Middle frontal gyrus (tissue), 1 donor: Measurements from ENCODE around the gene OR8B12.
"Not testable (repeated sequence)": the region's sequence is repeated elsewhere in the genome, so short reads cannot be mapped to it uniquely, and the experiment has no call there.

Source experiments
- DNase-seq: peaks from one replicate; pipeline ENCODE4 v3.0.0-alpha.2; 2015; ENCODE audit warnings: low spot score; ENCODE audit errors: extremely low spot score

OR8B12 gene

DNA sequence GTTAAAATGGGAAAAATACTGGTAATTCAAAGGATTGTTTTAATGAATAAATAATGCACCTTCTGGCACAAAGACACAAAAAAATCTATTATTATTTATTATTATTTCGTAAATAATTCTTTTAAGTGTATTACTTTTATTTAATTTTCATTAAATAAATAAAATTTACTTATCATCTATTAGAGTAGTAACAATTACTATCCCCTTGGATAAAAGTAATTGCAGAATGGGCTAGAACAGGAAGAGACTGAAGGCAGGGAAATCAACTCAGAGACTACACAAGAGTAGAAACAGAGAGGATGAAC is 23.0 kb downstream of the OR8B12 start:
- no peak for DNase-seq

DNA sequence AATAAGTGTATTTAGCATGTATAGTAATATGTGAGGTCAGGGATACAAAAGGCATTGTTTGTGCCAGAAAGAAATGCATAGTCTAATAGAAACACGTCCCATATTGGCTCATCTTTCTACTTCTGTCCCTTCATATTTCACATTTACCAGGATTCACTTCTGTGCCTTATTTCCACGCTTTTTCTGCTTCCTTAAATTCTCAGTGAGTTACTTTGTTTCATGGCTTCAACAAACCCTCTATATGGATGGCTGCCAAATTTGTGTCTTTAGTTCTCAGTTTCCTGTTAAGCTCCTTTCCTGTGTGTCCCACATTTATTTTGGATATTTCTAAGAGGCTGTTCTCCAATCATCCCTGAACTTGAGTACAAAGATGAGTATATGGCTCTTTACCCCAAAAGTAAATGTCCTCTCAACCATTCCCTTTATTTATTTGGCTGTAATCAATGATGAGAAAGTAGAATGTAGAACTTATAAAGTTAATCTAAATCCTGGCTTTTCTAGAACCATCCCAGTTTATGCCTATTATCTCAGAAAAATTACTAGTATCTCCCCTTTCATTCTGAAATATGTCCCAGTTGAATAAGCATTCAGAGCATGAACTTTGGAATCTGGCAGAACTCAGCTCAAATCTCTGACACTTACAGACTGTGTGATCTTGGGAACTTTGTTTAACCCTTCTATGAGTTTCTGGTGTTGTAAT is 23.5 kb downstream of the OR8B12 start:
- no peak for DNase-seq

DNA sequence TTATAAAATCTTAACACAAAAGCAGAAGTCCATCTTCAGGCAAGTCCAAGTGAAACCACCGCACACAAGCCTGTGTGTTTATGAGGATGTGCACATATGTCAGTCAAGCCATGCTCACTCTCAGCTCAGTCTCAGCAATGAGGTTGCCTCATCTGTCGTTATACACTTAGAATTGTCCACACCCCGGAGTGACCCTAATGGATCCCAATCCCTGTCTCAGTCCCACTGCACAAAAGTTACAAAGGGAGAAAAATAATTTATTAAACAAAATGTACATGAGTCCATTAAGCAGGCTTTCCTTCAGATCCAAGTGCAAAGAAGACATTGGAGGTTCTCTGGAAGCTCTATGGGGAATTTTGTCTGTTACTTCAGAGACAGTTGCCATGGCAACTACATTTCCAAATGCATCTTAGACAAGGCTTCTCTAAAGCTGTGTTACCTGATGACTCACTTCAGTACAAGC is 24.4 kb downstream of the OR8B12 start:
- DNase-seq, result peak; percentile 74

DNA sequence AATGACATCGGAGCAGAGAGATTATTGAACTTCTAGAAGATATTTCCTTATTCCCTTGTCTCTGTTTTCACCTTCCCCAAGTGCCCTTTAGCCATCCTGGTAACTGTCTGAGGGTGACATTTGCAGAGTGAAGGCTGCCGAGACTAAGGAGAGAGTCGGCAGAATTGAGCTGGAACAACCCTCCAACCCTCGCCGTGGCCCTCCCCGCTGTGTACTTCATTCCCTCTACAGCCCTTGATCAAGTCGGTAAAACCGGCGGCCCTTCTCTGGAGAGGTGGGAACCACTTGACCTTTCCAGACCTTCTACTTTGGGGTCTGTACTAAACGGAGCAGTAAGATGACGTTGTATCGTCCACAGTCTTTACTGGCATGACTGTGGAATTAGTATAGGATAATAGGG is 26.1 kb downstream of the OR8B12 start:
- no peak for DNase-seq

DNA sequence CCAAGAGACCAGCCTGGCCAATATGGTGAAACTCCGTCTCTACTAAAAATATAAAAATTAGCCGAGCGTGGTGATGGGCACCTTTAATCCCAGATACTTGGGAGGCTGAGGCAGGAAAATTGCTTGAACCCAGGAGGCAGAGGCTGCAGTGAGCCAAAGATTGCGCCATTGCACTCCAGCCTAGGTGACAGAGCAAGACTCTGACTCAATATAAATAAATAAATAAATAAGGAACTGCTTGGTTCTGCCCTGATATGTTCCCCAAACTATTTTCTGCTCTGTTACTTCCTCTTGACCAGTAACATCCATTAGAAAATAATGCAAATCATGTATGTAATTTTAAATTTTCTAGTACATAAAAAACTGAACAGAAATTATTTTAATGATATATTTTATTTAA is 28.8 kb downstream of the OR8B12 start:
- DNase-seq, result not testable (repeated sequence)

DNA sequence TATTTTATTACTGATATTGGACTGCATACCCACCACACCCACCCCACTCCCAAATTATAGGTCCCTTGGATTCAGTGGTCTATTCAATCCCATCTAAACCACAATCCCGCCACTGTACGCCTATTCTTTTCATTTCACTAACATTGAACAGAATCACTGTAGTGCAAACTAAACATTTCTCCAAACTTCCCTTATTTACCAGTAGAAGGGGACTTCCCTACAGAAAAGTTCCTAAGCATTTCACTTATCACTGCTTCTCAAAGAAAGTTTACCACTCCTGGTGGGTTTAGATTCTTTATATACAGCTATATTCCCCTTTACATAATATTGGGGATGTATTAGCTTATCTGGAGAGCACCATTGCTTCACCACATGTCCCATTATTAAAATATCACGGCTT is 29.3 kb downstream of the OR8B12 start:
- DNase-seq, result no peak

DNA sequence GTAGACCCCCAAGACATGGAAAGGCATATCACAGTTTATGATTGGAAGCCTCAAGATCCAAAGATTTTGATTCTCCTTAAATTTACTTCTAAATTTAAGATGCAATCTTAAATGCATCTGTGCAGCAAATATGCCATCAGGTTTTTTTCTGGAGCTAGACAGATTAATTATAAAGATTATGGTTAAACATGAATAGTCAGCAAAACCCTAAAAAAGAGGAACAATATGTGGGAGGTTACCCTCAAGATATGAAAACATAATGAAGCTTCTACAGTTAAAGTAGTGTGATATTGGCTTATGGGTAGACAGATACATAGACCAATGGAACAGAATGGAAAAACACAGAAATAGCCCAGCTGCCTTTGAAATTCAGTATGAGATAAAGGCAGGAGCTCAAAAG is 31.7 kb downstream of the OR8B12 start:
- no peak for DNase-seq

DNA sequence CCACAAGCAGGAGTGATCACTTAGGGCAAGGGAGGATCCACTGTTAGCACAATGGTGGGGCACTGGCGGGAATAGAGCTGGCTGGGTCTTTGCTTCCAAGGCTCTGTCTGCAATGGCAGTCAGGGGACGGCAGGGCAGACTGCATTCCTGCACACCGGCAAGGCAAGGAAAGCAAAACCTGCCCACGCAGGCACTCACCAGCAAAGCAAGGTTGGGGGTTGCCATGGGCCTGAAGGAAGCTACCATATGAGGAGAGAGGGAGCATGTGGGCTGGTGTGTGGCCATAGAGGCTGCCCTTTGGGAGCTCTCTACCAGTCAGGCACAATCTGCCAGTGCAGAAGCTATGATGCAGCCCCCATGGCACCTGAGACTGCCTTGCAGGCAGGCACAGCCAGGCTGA is 33.2 kb downstream of the OR8B12 start:
- DNase-seq, result no peak

DNA sequence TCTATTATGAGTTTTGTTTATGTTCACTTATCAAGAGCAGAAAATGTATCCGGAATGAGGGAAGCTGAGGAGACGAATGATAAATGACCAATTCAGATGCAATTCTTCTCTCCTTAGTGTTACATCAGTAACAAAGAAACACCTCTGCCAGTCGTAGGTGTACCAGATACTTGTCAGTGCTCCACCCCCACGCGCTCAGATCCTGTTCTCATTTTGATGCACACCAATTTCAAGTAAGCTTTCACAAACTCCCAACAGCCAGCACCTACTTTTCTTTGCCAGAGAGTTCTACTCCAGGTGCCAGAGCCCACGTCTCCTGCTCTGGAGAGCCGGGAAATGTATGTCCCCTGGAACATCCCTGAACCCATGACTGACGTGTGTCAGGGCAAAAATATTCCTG is 43.7 kb downstream of the OR8B12 start:
- no peak for DNase-seq

DNA sequence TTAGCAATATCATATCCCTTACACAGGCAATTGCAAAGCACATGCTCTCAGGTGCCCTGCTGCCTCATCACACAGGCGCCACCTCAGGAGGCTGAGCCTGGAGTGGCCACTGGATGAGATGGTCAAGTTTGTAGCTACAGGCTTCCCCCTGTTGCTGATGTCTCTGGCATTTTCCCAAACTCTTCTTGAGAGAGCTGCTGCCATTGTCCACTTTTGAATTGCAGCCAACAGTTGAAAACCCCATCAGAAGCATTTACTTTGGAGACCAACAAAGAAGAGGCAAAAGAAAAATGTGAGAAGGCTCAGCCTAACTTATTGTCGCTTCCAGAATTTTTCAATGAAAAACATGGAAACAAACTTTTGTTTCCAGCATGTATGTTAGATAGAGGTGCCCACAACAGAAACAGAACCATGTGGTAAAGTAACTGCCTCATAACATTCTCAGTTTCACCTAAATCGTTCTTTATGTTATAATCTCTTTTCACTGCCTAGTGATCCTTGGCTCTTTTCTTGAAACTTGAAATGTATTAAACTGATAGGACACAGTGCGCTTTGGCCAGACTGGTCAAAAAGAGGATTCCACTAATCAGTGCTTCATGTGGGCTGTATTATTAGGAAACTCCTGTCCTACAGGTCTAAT is 50.3 kb downstream of the OR8B12 start:
- DNase-seq, result no peak
